ENCODE measurements around the gene ZFC3H1. TPM values are rescaled to one million over a fixed set of nuclear protein-coding genes. Genes with fewer than 3 reads are reported as not detected.
A peak's percentile ranks its signal among the peaks of the same experiment; 100 is the strongest.

The ZFC3H1 gene
- total and polyA plus RNA-seq, 9 of the 15 experiments (the other 6 are each of a cell fraction or from before 2014, with no cell fraction given), result 14.8 to 80.5 (median 22.1) TPM

GRCh38 chr12:71653137-71653536 lies 10.5 kb downstream of the ZFC3H1 start:
- Histone ChIP-seq H3K4me3 (no peak overlapping the region), H3K9me1 (ENCODE audit: control insufficient read depth, insufficient read depth, low read length) (no peaks in the 10 kb centered on the region), H3K9ac (ENCODE audit: insufficient read depth in 1 of 2, low read depth in 2 of 2, low read length in 2 of 2) (no peak overlapping the region), H3K9me3 (replicated peaks; ENCODE audit: control insufficient read depth, insufficient read depth, low read depth, low read length) (peaks cover 11% of the 10 kb centered on the region), H3K36me3 (ENCODE audit: control insufficient read depth, insufficient read depth, low read length) (peaks cover 88% of the 10 kb centered on the region), H3K4me1 (replicated peaks in 1 of 2; ENCODE audit: control insufficient read depth in 2 of 2, insufficient read depth in 2 of 2, low read length in 2 of 2) (peaks cover 0 to 9% of the 10 kb centered on the region in 2 experiments; a peak in 1 of 5 replicates), H3K79me2 (ENCODE audit: control insufficient read depth, insufficient read depth, low read length) (peaks cover 88% of the 10 kb centered on the region), H3K27me3 (ENCODE audit: control insufficient read depth in 2 of 2, insufficient read depth in 2 of 2, low read length in 2 of 2) (no peaks in the 10 kb centered on the region), H3K4me2 (ENCODE audit: insufficient read depth, low read length) (no peak overlapping the region), H3K27ac (ENCODE audit: extremely low read depth, low read depth, low read length) (no peak overlapping the region), H2AFZ (ENCODE audit: low read depth, low read length) (no peak overlapping the region), H4K20me1 (replicated peaks; ENCODE audit: control insufficient read depth, insufficient read depth, low read length) (no peaks in the 10 kb centered on the region)
- WGBS (ENCODE audit: insufficient coverage, low coverage, missing lambda C conversion rate), result 96% methylated on average over 2 of the region's 2 CpGs
- TF ChIP-seq ZNF280A (IDR thresholded peaks at IDR 0.05; ENCODE audit: low read depth, partially characterized antibody) (peak; percentile 64), HLTF (IDR thresholded peaks at IDR 0.05) (0 out of 2 replicates have a peak, but pooled peaks have one; percentile 15), TRIM28 (IDR thresholded peaks at IDR 0.05) (peak; percentile 47; the same call in 1 of the 2 replicates), CBX3 (IDR thresholded peaks at IDR 0.05; ENCODE audit: borderline replicate concordance in 1 of 2, low read length in 2 of 2) (peak in 1 of 2 experiments; percentile 82; a peak in 2 of 3 replicates), LEF1 (IDR thresholded peaks at IDR 0.05) (no peak), TRIM24 (IDR thresholded peaks at IDR 0.05) (peak; percentile 23 to 27; a peak in 1 of 4 replicates), SMC3 (conservative IDR thresholded peaks at IDR 0.05; ENCODE audit: insufficient read depth, low read depth, low read length) (no peak), RBM25 (IDR thresholded peaks at IDR 0.05; ENCODE audit: low read depth, low read length, severe bottlenecking) (peak; percentile 35)
- TF ChIP-seq, protein P1, sequence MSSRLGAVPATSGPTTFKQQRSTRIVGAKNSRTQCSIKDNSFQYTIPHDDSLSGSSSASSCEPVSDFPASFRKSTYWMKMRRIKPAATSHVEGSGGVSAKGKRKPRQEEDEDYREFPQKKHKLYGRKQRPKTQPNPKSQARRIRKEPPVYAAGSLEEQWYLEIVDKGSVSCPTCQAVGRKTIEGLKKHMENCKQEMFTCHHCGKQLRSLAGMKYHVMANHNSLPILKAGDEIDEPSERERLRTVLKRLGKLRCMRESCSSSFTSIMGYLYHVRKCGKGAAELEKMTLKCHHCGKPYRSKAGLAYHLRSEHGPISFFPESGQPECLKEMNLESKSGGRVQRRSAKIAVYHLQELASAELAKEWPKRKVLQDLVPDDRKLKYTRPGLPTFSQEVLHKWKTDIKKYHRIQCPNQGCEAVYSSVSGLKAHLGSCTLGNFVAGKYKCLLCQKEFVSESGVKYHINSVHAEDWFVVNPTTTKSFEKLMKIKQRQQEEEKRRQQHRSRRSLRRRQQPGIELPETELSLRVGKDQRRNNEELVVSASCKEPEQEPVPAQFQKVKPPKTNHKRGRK (tag; IDR thresholded peaks at IDR 0.05), result peak; percentile 31; the same call in 1 of the 2 replicates
- TF ChIP-seq, protein P2, sequence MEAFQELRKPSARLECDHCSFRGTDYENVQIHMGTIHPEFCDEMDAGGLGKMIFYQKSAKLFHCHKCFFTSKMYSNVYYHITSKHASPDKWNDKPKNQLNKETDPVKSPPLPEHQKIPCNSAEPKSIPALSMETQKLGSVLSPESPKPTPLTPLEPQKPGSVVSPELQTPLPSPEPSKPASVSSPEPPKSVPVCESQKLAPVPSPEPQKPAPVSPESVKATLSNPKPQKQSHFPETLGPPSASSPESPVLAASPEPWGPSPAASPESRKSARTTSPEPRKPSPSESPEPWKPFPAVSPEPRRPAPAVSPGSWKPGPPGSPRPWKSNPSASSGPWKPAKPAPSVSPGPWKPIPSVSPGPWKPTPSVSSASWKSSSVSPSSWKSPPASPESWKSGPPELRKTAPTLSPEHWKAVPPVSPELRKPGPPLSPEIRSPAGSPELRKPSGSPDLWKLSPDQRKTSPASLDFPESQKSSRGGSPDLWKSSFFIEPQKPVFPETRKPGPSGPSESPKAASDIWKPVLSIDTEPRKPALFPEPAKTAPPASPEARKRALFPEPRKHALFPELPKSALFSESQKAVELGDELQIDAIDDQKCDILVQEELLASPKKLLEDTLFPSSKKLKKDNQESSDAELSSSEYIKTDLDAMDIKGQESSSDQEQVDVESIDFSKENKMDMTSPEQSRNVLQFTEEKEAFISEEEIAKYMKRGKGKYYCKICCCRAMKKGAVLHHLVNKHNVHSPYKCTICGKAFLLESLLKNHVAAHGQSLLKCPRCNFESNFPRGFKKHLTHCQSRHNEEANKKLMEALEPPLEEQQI (IDR thresholded peaks at IDR 0.05), result peak; percentile 29; the same call in 1 of the 2 replicates
- DNase-seq (ENCODE audit: extremely low read depth in 1 of 4, low spot score in 3 of 4) (no peak), ATAC-seq (no peak), FAIRE-seq (no peak)
- ChIA-PET CTCF (ENCODE audit: low intra/inter-chr PET ratio) (no interaction called here), POLR2A (interaction anchor here (0.6 kb wide), 1 partner anchor 12 kb away, joined by 3 read pairs; no protein-coding TSS in a partner anchor)
- intact Hi-C loops (cut with micrococcal nuclease), result no loop called here
- BruUV-seq (replicated peaks), result no TSS peak
- in situ Hi-C loops (cut with MboI), result no loop called here

All from K562 (cell line).